PC-3 (cell line): ENCODE results near the gene SLC10A4. TPM values are rescaled to one million over a fixed set of nuclear protein-coding genes. Genes with fewer than 3 reads are reported as not detected.
A peak's percentile ranks its signal among the peaks of the same experiment; 100 is the strongest.
"Not testable (repeated sequence)": the region's sequence is repeated elsewhere in the genome, so short reads cannot be mapped to it uniquely, and the experiment has no call there.

ENCODE experiments used
- ATAC-seq: fragments of 200-7000 bp; cut with Tn5 transposase; 2 replicates; pipeline ENCODE4 v1.9.1; 2020; ENCODE audit warnings: mild to moderate bottlenecking, moderate library complexity
- BruUV-seq: library from RNA; stranded (reverse); fragments of 400-500 nt; replicated peaks from 2 replicates; lab custom pipeline; 2021; lab: Mats Ljungman, UMichigan
- CTCF ChIA-PET: fragments of 300-600 bp; sonication (Branson Sonifier 250); formaldehyde crosslinking; loops from one replicate; lab custom pipeline; 2022; ENCODE audit warnings: antibody characterized with exemption; lab: Charles Lee
- POLR2A ChIA-PET: fragments of 300-600 bp; sonication (Branson Sonifier 250); formaldehyde crosslinking; loops from one replicate; lab custom pipeline; 2022; ENCODE audit warnings: antibody characterized with exemption; ENCODE audit not compliant: unreplicated experiment; lab: Charles Lee
- DNase-seq: peaks from one replicate; pipeline ENCODE4 v3.0.0-alpha.2; 2015
- H2AFZ ChIP-seq: fragments of 300-600 bp; sonication (generic); 2 replicates; pipeline ENCODE4 v1.6.0; 2016; ENCODE audit warnings: antibody characterized with exemption, low read length
- H3F3A ChIP-seq: fragments of 300-600 bp; sonication (generic); one replicate; pipeline ENCODE4 v1.6.0; 2017; ENCODE audit warnings: antibody characterized with exemption, low read length, control low read depth, mild to moderate bottlenecking; ENCODE audit not compliant: unreplicated experiment
- H3K27ac ChIP-seq: fragments of 300-600 bp; sonication (generic); 2 replicates; pipeline ENCODE4 v1.5.1; 2016; ENCODE audit warnings: mild to moderate bottlenecking, low read length
- H3K27me3 ChIP-seq: fragments of 300-600 bp; sonication (generic); 2 replicates; pipeline ENCODE4 v1.6.1; 2016; ENCODE audit warnings: low read length, mixed read lengths
- H3K36me3 ChIP-seq: fragments of 300-600 bp; sonication (generic); 2 replicates; pipeline ENCODE4 v1.6.1; 2016; ENCODE audit warnings: low read depth, mixed run types, low read length, mixed read lengths
- H3K4me1 ChIP-seq: fragments of 300-600 bp; sonication (generic); 2 replicates; pipeline ENCODE4 v1.5.1; 2016; ENCODE audit warnings: low read length; ENCODE audit not compliant: insufficient read depth
- H3K4me2 ChIP-seq: fragments of 300-600 bp; sonication (generic); 2 replicates; pipeline ENCODE4 v1.6.0; 2016; ENCODE audit warnings: low read length
- H3K4me3 ChIP-seq: fragments of 300-600 bp; sonication (generic); 2 replicates; pipeline ENCODE4 v1.5.1; 2016; ENCODE audit warnings: mild to moderate bottlenecking, low read length, mixed read lengths
- H3K79me2 ChIP-seq: fragments of 300-600 bp; sonication (generic); 2 replicates; pipeline ENCODE4 v1.6.1; 2017; ENCODE audit warnings: low read length, mixed read lengths
- H3K9ac ChIP-seq: fragments of 300-600 bp; sonication (generic); 2 replicates; pipeline ENCODE4 v1.6.0; 2016; ENCODE audit warnings: mild to moderate bottlenecking, low read length
- H3K9me2 ChIP-seq: fragments of 300-600 bp; sonication (generic); replicated peaks from 2 replicates; pipeline ENCODE4 v1.6.1; 2016; ENCODE audit warnings: mixed run types, low read length, mixed read lengths
- H3K9me3 ChIP-seq: fragments of 300-600 bp; sonication (generic); 2 replicates; pipeline ENCODE4 v1.6.1; 2016; ENCODE audit warnings: low read length, mixed read lengths
- H4K20me1 ChIP-seq: fragments of 300-600 bp; sonication (generic); 2 replicates; pipeline ENCODE4 v1.6.1; 2016; ENCODE audit warnings: low read length, mixed read lengths
- EZH2 ChIP-seq: fragments of 300-600 bp; sonication (generic); IDR thresholded peaks from one replicate; pipeline ENCODE4 v1.6.1; 2017; ENCODE audit warnings: antibody characterized with exemption, mild to moderate bottlenecking, low read length; ENCODE audit not compliant: unreplicated experiment
- EZH2phosphoT487 ChIP-seq: fragments of 300-600 bp; sonication (generic); IDR thresholded peaks from 2 replicates; pipeline ENCODE4 v1.6.1; 2018; ENCODE audit warnings: mild to moderate bottlenecking, antibody characterized with exemption, low read length, borderline replicate concordance
- intact Hi-C: fragments of 100-400 bp; cut with micrococcal nuclease; formaldehyde crosslinking; loops from 2 replicates; pipeline ENCODE4 v1.9.0; 2023
- total RNA-seq: library from RNA; depleted of rRNA; stranded (reverse); fragments of >200 nt; gene quantifications from 2 replicates; pipeline ENCODE4 v1.2.3, GENCODE V29; 2014
- TF ChIP-seq, protein P1 (sequence below): fragments of 300-600 bp; sonication (generic); conservative IDR thresholded peaks from 2 replicates; pipeline ENCODE4 v1.5.1; 2017; ENCODE audit warnings: antibody characterized with exemption, low read depth, mild to moderate bottlenecking, low read length

SLC10A4 gene
- total RNA-seq, 1 experiment from 2014 or later, result not detected

DNA sequence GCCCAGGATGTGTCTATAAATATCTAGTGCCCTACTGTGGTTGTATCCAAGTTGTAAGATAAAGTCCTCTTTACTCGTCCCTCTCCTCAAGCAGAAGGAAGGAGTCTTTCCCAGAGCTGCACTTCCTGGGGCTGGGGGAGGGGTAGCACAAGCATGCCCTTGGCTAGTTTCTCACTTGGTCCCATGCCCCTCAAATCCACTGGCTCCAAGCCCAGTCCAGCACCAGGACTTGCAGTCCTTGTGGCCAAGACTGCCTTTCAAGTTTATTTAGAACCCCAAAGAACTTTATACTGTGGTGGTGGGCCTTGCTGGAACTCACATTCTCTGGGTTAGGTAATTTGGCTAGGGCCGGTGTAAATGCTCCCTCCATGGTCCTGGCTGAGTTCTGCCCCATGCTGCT, 43.2 kb upstream of the SLC10A4 start:
- Histone ChIP-seq H3F3A (no peaks in the 10 kb centered on the region), H4K20me1 (no peaks in the 10 kb centered on the region), H3K4me2 (no peak overlapping the region), H3K27ac (no peak overlapping the region), H3K9ac (no peak overlapping the region), H3K79me2 (no peaks in the 10 kb centered on the region), H3K36me3 (no peaks in the 10 kb centered on the region), H3K4me3 (no peak overlapping the region), H2AFZ (no peak overlapping the region), H3K27me3 (no peaks in the 10 kb centered on the region), H3K9me2 (no peaks in the 10 kb centered on the region), H3K9me3 (no peaks in the 10 kb centered on the region), H3K4me1 (peaks cover 5% of the 10 kb centered on the region; the same call in 1 of the 2 replicates)
- TF ChIP-seq, protein P1, sequence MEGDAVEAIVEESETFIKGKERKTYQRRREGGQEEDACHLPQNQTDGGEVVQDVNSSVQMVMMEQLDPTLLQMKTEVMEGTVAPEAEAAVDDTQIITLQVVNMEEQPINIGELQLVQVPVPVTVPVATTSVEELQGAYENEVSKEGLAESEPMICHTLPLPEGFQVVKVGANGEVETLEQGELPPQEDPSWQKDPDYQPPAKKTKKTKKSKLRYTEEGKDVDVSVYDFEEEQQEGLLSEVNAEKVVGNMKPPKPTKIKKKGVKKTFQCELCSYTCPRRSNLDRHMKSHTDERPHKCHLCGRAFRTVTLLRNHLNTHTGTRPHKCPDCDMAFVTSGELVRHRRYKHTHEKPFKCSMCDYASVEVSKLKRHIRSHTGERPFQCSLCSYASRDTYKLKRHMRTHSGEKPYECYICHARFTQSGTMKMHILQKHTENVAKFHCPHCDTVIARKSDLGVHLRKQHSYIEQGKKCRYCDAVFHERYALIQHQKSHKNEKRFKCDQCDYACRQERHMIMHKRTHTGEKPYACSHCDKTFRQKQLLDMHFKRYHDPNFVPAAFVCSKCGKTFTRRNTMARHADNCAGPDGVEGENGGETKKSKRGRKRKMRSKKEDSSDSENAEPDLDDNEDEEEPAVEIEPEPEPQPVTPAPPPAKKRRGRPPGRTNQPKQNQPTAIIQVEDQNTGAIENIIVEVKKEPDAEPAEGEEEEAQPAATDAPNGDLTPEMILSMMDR, result no peak
- TF ChIP-seq EZH2phosphoT487, result no peak
- TF ChIP-seq EZH2, result no peak
- POLR2A ChIA-PET, result no interaction called here
- CTCF ChIA-PET, result no interaction called here
- intact Hi-C loops, result no loop called here
- no peak for ATAC-seq
- BruUV-seq, result no TSS peak
- no peak for DNase-seq

DNA sequence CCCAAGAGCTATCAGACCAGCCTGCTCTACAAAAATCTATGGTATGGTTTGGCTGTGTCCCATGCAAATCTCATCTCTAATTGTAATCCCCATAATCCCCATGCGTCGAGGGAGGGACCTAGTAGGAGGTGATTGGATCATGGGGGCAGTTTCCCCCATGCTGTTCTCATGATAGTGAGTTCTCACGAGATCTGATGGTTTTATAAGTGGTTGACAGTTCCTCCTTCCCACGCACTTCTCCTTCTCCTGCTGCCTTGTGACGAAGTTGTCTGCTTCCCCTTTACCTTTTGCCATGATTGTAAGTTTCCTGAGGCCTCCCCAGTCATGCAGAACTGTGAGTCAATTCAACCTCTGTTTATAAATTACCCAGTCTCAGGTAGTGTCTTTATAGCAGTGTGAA, 42.2 kb upstream of the SLC10A4 start:
- intact Hi-C loops, result not testable (repeated sequence)

DNA sequence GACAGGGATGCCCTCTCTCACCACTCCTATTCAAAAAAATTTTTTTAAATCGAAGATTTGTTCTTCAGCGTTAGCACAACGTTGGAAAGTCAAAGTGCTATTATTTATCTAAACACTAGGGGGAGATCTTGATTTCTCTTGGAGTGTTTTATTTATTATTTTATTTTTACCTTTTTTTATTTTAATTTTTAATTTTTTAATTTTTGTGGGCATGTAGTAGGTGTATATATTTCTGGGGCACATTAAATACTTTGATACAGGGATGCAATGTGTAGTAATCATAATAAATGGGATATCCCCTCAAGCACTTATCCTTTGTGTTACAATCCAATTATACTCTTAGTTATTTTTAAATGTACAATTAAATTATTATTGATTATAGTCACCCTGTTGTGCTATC, 37.4 kb upstream of the SLC10A4 start:
- Histone ChIP-seq H3K27ac (no peak overlapping the region), H3F3A (no peaks in the 10 kb centered on the region), H3K36me3 (no peaks in the 10 kb centered on the region), H3K4me3 (no peak overlapping the region), H3K9ac (no peak overlapping the region), H3K9me3 (no peaks in the 10 kb centered on the region), H3K9me2 (no peaks in the 10 kb centered on the region), H3K4me2 (no peak overlapping the region), H4K20me1 (no peaks in the 10 kb centered on the region), H3K79me2 (no peaks in the 10 kb centered on the region), H3K4me1 (no peaks in the 10 kb centered on the region), H2AFZ (no peak overlapping the region), H3K27me3 (no peaks in the 10 kb centered on the region)
- BruUV-seq, result no TSS peak
- intact Hi-C loops, result loop anchor here (5.0 kb wide), 1 partner anchor 102 kb away; no protein-coding TSS in a partner anchor
- POLR2A ChIA-PET, result no interaction called here
- TF ChIP-seq, protein P1, result 0 out of 2 replicates have a peak, but pooled peaks have one; percentile 17
- no peak for TF ChIP-seq EZH2phosphoT487
- no peak for TF ChIP-seq EZH2
- DNase-seq, result peak; percentile 56
- CTCF ChIA-PET, result no interaction called here
- ATAC-seq, result no peak

More for the DNA sequence above, 42.2 kb upstream of the SLC10A4 start:
- H3K36me3 ChIP-seq, H4K20me1 ChIP-seq, H3K9me3 ChIP-seq, H3K9me2 ChIP-seq, H3K27ac ChIP-seq, ATAC-seq, BruUV-seq, H3K79me2 ChIP-seq, H3K4me1 ChIP-seq, H3K27me3 ChIP-seq, H3K4me2 ChIP-seq, H3F3A ChIP-seq, DNase-seq, POLR2A ChIA-PET, H3K4me3 ChIP-seq, H3K9ac ChIP-seq, CTCF ChIA-PET, H2AFZ ChIP-seq: not testable (repeated sequence)
